ENCODE data around the gene CXCL6. TPM values are rescaled to one million over a fixed set of nuclear protein-coding genes. Genes with fewer than 3 reads are reported as not detected.
A peak's percentile ranks its signal among the peaks of the same experiment; 100 is the strongest.

The CXCL6 gene
- polyA plus RNA-seq, 2 donors, result 0.42 to 1.4 TPM

- no peaks in the 10 kb centered on the region for H3K9me3 ChIP-seq (ENCODE audit: control insufficient read depth in 2 of 2, insufficient read depth in 1 of 2, low read depth in 1 of 2, low read length in 1 of 2)
These were observed 27.9 kb downstream of the CXCL6 start for GRCh38 chr4:73864365-73864764.

GRCh38 chr4:73864961-73865360 is 28.5 kb downstream of the CXCL6 start:
- WGBS, 2 donors, result 68 to 73% methylated on average over 8 of the region's 8 CpGs
- Histone ChIP-seq H3K4me3 (ENCODE audit: low read depth in 1 of 2, low read length in 2 of 2) (no peak overlapping the region), H3K27ac (ENCODE audit: low read depth in 2 of 2, low read length in 1 of 2) (no peak overlapping the region), H3K27me3 (ENCODE audit: control insufficient read depth in 1 of 2, insufficient read depth in 2 of 2, low read length in 2 of 2) (no peaks in the 10 kb centered on the region), H3K4me1 (ENCODE audit: control insufficient read depth in 2 of 2, insufficient read depth in 2 of 2, low read length in 1 of 2) (peaks cover 2 to 3% of the 10 kb centered on the region in 2 donors), H3K9me3 (ENCODE audit: control insufficient read depth in 2 of 2, insufficient read depth in 1 of 2, low read depth in 1 of 2, low read length in 1 of 2) (no peaks in the 10 kb centered on the region), H3K36me3 (ENCODE audit: control insufficient read depth in 2 of 2, insufficient read depth in 2 of 2, low read length in 1 of 2) (no peaks in the 10 kb centered on the region)

More at GRCh38 chr4:73864365-73864764, 27.9 kb downstream of the CXCL6 start:
- Histone ChIP-seq H3K27me3 (ENCODE audit: control insufficient read depth in 1 of 2, insufficient read depth in 2 of 2, low read length in 2 of 2) (no peaks in the 10 kb centered on the region), H3K4me1 (ENCODE audit: control insufficient read depth in 2 of 2, insufficient read depth in 2 of 2, low read length in 1 of 2) (no peaks in the 10 kb centered on the region), H3K27ac (ENCODE audit: low read depth in 2 of 2, low read length in 1 of 2) (no peak overlapping the region), H3K4me3 (ENCODE audit: low read depth in 1 of 2, low read length in 2 of 2) (no peak overlapping the region), H3K36me3 (ENCODE audit: control insufficient read depth in 2 of 2, insufficient read depth in 2 of 2, low read length in 1 of 2) (no peaks in the 10 kb centered on the region)
- 63 to 68% methylated on average over 2 of the region's 2 CpGs for WGBS, 2 donors

- no peak overlapping the region for H3K27ac ChIP-seq (ENCODE audit: low read depth in 2 of 2, low read length in 1 of 2)
- no peaks in the 10 kb centered on the region for H3K9me3 ChIP-seq (ENCODE audit: control insufficient read depth in 2 of 2, insufficient read depth in 1 of 2, low read depth in 1 of 2, low read length in 1 of 2)
- peaks cover 2 to 3% of the 10 kb centered on the region in 2 donors for H3K4me1 ChIP-seq (ENCODE audit: control insufficient read depth in 2 of 2, insufficient read depth in 2 of 2, low read length in 1 of 2)
- no peaks in the 10 kb centered on the region for H3K36me3 ChIP-seq (ENCODE audit: control insufficient read depth in 2 of 2, insufficient read depth in 2 of 2, low read length in 1 of 2)
- WGBS, 2 donors, result 74 to 80% methylated on average over 5 of the region's 5 CpGs
- H3K27me3 ChIP-seq (ENCODE audit: control insufficient read depth in 1 of 2, insufficient read depth in 2 of 2, low read length in 2 of 2), result no peaks in the 10 kb centered on the region
- no peak overlapping the region for H3K4me3 ChIP-seq (ENCODE audit: low read depth in 1 of 2, low read length in 2 of 2)
These were observed 29.1 kb downstream of the CXCL6 start for GRCh38 chr4:73865431-73866096.

DNA sequence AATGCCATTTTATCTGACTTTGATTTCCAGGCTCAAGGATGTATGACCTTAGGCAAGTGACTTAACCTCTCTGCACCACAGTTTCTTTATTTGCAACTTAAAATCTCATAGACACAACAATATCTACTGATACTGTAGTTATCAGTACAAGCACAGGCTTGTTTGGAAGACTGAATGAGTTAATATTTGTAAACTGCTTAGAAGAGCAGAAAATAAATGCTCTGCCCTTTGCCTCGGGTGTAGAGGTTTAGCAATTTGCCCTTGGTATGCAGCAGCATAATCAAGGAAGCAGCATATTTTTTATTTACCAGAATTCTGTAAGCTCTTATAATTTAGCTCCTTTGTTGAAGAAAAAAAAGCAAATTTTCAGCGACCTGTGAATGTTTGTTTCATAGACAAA is 29.8 kb downstream of the CXCL6 start:
- WGBS, 2 donors, result 35 to 40% methylated on average over 2 of the region's 2 CpGs
- Histone ChIP-seq H3K9me3 (ENCODE audit: control insufficient read depth in 2 of 2, insufficient read depth in 1 of 2, low read depth in 1 of 2, low read length in 1 of 2) (no peaks in the 10 kb centered on the region), H3K27ac (ENCODE audit: low read depth in 2 of 2, low read length in 1 of 2) (no peak overlapping the region), H3K27me3 (ENCODE audit: control insufficient read depth in 1 of 2, insufficient read depth in 2 of 2, low read length in 2 of 2) (no peaks in the 10 kb centered on the region), H3K36me3 (ENCODE audit: control insufficient read depth in 2 of 2, insufficient read depth in 2 of 2, low read length in 1 of 2) (no peaks in the 10 kb centered on the region), H3K4me3 (ENCODE audit: low read depth in 1 of 2, low read length in 2 of 2) (no peak overlapping the region), H3K4me1 (ENCODE audit: control insufficient read depth in 2 of 2, insufficient read depth in 2 of 2, low read length in 1 of 2) (peaks cover 2 to 3% of the 10 kb centered on the region in 2 donors)

DNA sequence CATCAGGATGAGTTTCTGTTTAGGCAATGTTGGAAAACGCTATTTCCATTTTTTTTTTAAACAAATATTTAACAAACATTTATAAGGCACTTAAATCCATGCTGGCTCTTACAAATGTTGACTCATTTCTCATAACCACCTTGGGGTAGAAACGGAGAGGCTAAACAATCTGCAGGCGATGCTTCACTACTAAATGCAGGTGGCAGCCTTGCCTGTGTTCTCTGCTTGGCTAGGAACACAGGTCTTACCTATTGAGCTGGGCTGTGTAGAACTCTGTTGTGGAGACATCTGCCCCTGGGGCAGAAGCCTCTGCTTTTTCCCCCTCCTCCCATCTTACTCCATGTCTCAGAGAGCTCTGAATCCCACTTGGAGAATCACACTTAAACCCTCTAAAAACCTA is 31.3 kb downstream of the CXCL6 start:
- H3K4me1 ChIP-seq (ENCODE audit: control insufficient read depth in 2 of 2, insufficient read depth in 2 of 2, low read length in 1 of 2), result peaks cover 2 to 3% of the 10 kb centered on the region in 2 donors
- no peaks in the 10 kb centered on the region for H3K27me3 ChIP-seq (ENCODE audit: control insufficient read depth in 1 of 2, insufficient read depth in 2 of 2, low read length in 2 of 2)
- no peak overlapping the region for H3K4me3 ChIP-seq (ENCODE audit: low read depth in 1 of 2, low read length in 2 of 2)
- no peaks in the 10 kb centered on the region for H3K9me3 ChIP-seq (ENCODE audit: control insufficient read depth in 2 of 2, insufficient read depth in 1 of 2, low read depth in 1 of 2, low read length in 1 of 2)
- WGBS, 2 donors, result 35 to 45% methylated on average over 3 of the region's 3 CpGs
- no peak overlapping the region for H3K27ac ChIP-seq (ENCODE audit: low read depth in 2 of 2, low read length in 1 of 2)
- no peaks in the 10 kb centered on the region for H3K36me3 ChIP-seq (ENCODE audit: control insufficient read depth in 2 of 2, insufficient read depth in 2 of 2, low read length in 1 of 2)

DNA sequence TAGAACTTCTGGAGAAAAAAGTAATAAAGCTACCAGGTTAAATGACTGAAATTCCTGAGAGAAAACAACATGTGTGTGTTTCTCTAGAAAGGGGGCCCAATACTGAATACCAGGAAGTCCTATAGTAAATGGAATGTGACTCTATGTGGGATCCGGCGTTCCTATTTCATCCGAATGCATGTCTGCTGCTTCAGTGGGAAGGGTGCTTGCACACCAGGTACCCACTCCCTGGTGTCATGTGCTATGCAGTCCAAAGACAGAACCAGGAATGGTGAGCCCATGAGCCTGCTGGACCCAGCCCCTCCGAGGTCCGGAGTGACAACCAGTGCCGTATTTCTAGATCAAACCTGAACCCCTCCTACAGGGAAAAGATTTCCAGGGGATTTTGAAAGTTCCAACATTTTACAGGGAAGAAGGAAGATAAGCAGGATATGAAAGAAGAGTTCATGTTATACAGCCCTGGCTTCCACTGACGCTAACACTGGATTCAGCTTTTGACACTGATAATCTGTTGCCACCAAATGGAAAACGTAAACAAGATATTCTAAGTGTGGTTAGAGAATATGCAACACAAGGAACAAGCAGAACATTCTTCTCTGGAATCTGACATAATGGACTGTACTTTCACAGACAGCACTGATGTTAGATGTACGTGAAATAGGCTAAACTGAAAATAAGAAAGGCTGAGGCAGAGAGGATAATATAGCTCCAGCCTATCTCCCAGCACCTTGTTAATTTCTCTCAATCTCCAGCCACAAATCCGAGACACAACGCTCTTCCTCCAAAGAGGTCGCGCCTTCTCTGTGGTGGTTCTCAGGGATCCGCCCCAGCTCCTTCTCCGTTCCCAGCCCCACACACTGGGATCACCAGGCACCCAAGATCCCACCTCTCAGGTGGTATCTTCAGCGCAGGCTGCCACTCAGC is 32.0 kb downstream of the CXCL6 start:
- WGBS, 2 donors, result 34 to 39% methylated on average over 16 of the region's 16 CpGs
- H3K4me1 ChIP-seq (ENCODE audit: control insufficient read depth in 2 of 2, insufficient read depth in 2 of 2, low read length in 1 of 2), result peaks cover 2 to 3% of the 10 kb centered on the region in 2 donors
- peak overlapping the region; percentile 23 to 24 for H3K27ac ChIP-seq (ENCODE audit: low read depth in 2 of 2, low read length in 1 of 2)
- no peaks in the 10 kb centered on the region for H3K27me3 ChIP-seq (ENCODE audit: control insufficient read depth in 1 of 2, insufficient read depth in 2 of 2, low read length in 2 of 2)
- peak overlapping the region; percentile 58 to 64 for H3K4me3 ChIP-seq (ENCODE audit: low read depth in 1 of 2, low read length in 2 of 2)
- no peaks in the 10 kb centered on the region for H3K36me3 ChIP-seq (ENCODE audit: control insufficient read depth in 2 of 2, insufficient read depth in 2 of 2, low read length in 1 of 2)
- no peaks in the 10 kb centered on the region for H3K9me3 ChIP-seq (ENCODE audit: control insufficient read depth in 2 of 2, insufficient read depth in 1 of 2, low read depth in 1 of 2, low read length in 1 of 2)

DNA sequence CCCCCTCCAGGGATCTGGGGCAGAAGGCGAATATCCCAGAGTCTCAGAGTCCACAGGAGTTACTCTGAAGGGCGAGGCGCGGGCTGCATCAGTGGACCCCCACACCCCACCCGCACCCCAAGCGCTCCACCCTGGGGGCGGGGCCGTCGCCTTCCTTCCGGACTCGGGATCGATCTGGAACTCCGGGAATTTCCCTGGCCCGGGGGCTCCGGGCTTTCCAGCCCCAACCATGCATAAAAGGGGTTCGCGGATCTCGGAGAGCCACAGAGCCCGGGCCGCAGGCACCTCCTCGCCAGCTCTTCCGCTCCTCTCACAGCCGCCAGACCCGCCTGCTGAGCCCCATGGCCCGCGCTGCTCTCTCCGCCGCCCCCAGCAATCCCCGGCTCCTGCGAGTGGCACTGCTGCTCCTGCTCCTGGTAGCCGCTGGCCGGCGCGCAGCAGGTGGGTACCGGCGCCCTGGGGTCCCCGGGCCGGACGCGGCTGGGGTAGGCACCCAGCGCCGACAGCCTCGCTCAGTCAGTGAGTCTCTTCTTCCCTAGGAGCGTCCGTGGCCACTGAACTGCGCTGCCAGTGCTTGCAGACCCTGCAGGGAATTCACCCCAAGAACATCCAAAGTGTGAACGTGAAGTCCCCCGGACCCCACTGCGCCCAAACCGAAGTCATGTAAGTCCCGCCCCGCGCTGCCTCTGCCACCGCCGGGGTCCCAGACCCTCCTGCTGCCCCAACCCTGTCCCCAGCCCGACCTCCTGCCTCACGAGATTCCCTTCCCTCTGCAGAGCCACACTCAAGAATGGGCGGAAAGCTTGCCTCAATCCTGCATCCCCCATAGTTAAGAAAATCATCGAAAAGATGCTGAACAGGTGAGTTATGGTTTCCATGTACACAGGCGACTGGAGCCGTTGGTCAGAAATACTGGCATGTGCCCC is 32.9 kb downstream of the CXCL6 start, which contains the start of gene CXCL1:
TSS of gene CXCL1 (plus strand) at position 264 of the 926 bp plus-strand sequence. CDS start at position 342, 78 bp downstream.
- Histone ChIP-seq H3K36me3 (ENCODE audit: control insufficient read depth in 2 of 2, insufficient read depth in 2 of 2, low read length in 1 of 2) (no peaks in the 10 kb centered on the region), H3K4me3 (ENCODE audit: low read depth in 1 of 2, low read length in 2 of 2) (peak within 1 kb of the TSS; percentile 58 to 64), H3K9me3 (ENCODE audit: control insufficient read depth in 2 of 2, insufficient read depth in 1 of 2, low read depth in 1 of 2, low read length in 1 of 2) (no peaks in the 10 kb centered on the region), H3K27me3 (ENCODE audit: control insufficient read depth in 1 of 2, insufficient read depth in 2 of 2, low read length in 2 of 2) (no peaks in the 10 kb centered on the region), H3K27ac (ENCODE audit: low read depth in 2 of 2, low read length in 1 of 2) (peak within 1 kb of the TSS; percentile 23 to 40), H3K4me1 (ENCODE audit: control insufficient read depth in 2 of 2, insufficient read depth in 2 of 2, low read length in 1 of 2) (peaks cover 2 to 3% of the 10 kb centered on the region in 2 donors)
- WGBS, 2 donors, result 10% methylated on average over 61 of the region's 61 CpGs

GRCh38 chr4:73870260-73870659 is 33.8 kb downstream of the CXCL6 start:
- Histone ChIP-seq H3K27ac (ENCODE audit: low read depth in 2 of 2, low read length in 1 of 2) (peak overlapping the region in 1 of 2 donors; percentile 3), H3K4me3 (ENCODE audit: low read depth in 1 of 2, low read length in 2 of 2) (no peak overlapping the region), H3K9me3 (ENCODE audit: control insufficient read depth in 2 of 2, insufficient read depth in 1 of 2, low read depth in 1 of 2, low read length in 1 of 2) (no peaks in the 10 kb centered on the region), H3K36me3 (ENCODE audit: control insufficient read depth in 2 of 2, insufficient read depth in 2 of 2, low read length in 1 of 2) (no peaks in the 10 kb centered on the region), H3K27me3 (ENCODE audit: control insufficient read depth in 1 of 2, insufficient read depth in 2 of 2, low read length in 2 of 2) (no peaks in the 10 kb centered on the region), H3K4me1 (ENCODE audit: control insufficient read depth in 2 of 2, insufficient read depth in 2 of 2, low read length in 1 of 2) (peaks cover 2 to 3% of the 10 kb centered on the region in 2 donors)
- WGBS, 2 donors, result 74 to 82% methylated on average over 3 of the region's 3 CpGs

DNA sequence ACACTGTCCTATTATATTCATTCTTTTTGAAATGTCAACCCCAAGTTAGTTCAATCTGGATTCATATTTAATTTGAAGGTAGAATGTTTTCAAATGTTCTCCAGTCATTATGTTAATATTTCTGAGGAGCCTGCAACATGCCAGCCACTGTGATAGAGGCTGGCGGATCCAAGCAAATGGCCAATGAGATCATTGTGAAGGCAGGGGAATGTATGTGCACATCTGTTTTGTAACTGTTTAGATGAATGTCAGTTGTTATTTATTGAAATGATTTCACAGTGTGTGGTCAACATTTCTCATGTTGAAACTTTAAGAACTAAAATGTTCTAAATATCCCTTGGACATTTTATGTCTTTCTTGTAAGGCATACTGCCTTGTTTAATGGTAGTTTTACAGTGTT is 34.3 kb downstream of the CXCL6 start:
- H3K27me3 ChIP-seq (ENCODE audit: control insufficient read depth in 1 of 2, insufficient read depth in 2 of 2, low read length in 2 of 2), result no peaks in the 10 kb centered on the region
- no peaks in the 10 kb centered on the region for H3K9me3 ChIP-seq (ENCODE audit: control insufficient read depth in 2 of 2, insufficient read depth in 1 of 2, low read depth in 1 of 2, low read length in 1 of 2)
- H3K27ac ChIP-seq (ENCODE audit: low read depth in 2 of 2, low read length in 1 of 2), result no peak overlapping the region
- peaks cover 2 to 3% of the 10 kb centered on the region in 2 donors for H3K4me1 ChIP-seq (ENCODE audit: control insufficient read depth in 2 of 2, insufficient read depth in 2 of 2, low read length in 1 of 2)
- WGBS, 2 donors, result 74 to 93% methylated on average over 1 of the region's 1 CpG
- H3K4me3 ChIP-seq (ENCODE audit: low read depth in 1 of 2, low read length in 2 of 2), result no peak overlapping the region
- no peaks in the 10 kb centered on the region for H3K36me3 ChIP-seq (ENCODE audit: control insufficient read depth in 2 of 2, insufficient read depth in 2 of 2, low read length in 1 of 2)
